Measurements from ENCODE around the gene SLF2. TPM values are rescaled to one million over a fixed set of nuclear protein-coding genes. Genes with fewer than 3 reads are reported as not detected.

The SLF2 gene
- total RNA-seq, 1 experiment from 2014 or later, result 23.1 TPM

- H4K8ac ChIP-seq (replicated peaks; ENCODE audit: insufficient read length, low read depth, low read length), result no peak overlapping the region
- H4K5ac ChIP-seq (ENCODE audit: insufficient read length, low read depth, low read length), result no peak overlapping the region
- Mint-ChIP-seq H3K27me3 (ENCODE audit: low read depth) (peaks cover 8% of the 10 kb centered on the region), H3K36me3 (ENCODE audit: insufficient read depth in 1 of 3, low read depth in 3 of 3) (no peaks in the 10 kb centered on the region), H3K27ac (no peak overlapping the region), H3K4me3 (no peak overlapping the region), H3K4me1 (no peaks in the 10 kb centered on the region; a peak in 1 of 4 replicates), H3K9me3 (no peaks in the 10 kb centered on the region)
- H3K4ac ChIP-seq (ENCODE audit: low read depth, low read length), result no peak overlapping the region
- no peaks in the 10 kb centered on the region for H3K9me3 ChIP-seq (ENCODE audit: control insufficient read depth, low read depth, low read length)
- H3K27me3 ChIP-seq (ENCODE audit: insufficient read depth, low read length), result no peaks in the 10 kb centered on the region
- no CpG with 5 or more reads among the region's 6 CpGs for WGBS (ENCODE audit: extremely low coverage, insufficient read length, low lambda C conversion rate)
- no peak overlapping the region for H4K91ac ChIP-seq (ENCODE audit: insufficient read length, low read depth, low read length)
- H3K23ac ChIP-seq (ENCODE audit: insufficient read length, low read depth, low read length), result no peak overlapping the region
- no peak overlapping the region for H2BK5ac ChIP-seq (ENCODE audit: insufficient read length, low read length)
- H3K9ac ChIP-seq (ENCODE audit: extremely low read depth, insufficient read length, low read length), result no peak overlapping the region
- no peak overlapping the region for H2BK15ac ChIP-seq (ENCODE audit: low read depth, low read length)
- H2AK5ac ChIP-seq (ENCODE audit: insufficient read length, low read length), result no peak overlapping the region
- no peak overlapping the region for H3K4me2 ChIP-seq (ENCODE audit: insufficient read depth, insufficient read length, low read length)
- no peak overlapping the region for H2BK120ac ChIP-seq (ENCODE audit: low read depth, low read length, poor library complexity, severe bottlenecking)
- no peak overlapping the region for H2BK12ac ChIP-seq (ENCODE audit: insufficient read length, low read depth, low read length)
- H3K79me1 ChIP-seq (ENCODE audit: insufficient read depth, low read depth, low read length, poor library complexity, severe bottlenecking), result no peaks in the 10 kb centered on the region
- no peak overlapping the region for H2AFZ ChIP-seq (ENCODE audit: low read length)
- no peaks in the 10 kb centered on the region for H4K20me1 ChIP-seq (ENCODE audit: control insufficient read depth, insufficient read depth, insufficient read length)
- no peak for DNase-seq
- no peaks in the 10 kb centered on the region for H3K23me2 ChIP-seq (ENCODE audit: insufficient read length, low read depth, low read length, poor library complexity, severe bottlenecking)
- H3K14ac ChIP-seq (ENCODE audit: insufficient read depth, low read length), result no peak overlapping the region
- H3K27ac ChIP-seq (ENCODE audit: insufficient read length, low read depth, low read length), result no peak overlapping the region
- H3T11ph ChIP-seq (ENCODE audit: low read length), result no peak overlapping the region
- H3K18ac ChIP-seq (ENCODE audit: insufficient read length, low read depth, low read length), result no peak overlapping the region
- H3K79me2 ChIP-seq (ENCODE audit: insufficient read depth, low read length), result no peaks in the 10 kb centered on the region
- H3K56ac ChIP-seq (ENCODE audit: insufficient read length, low read depth, low read length), result no peak overlapping the region
- no peak for TF ChIP-seq CTCF (conservative IDR thresholded peaks at IDR 0.05)
- H3K4me1 ChIP-seq (ENCODE audit: insufficient read depth, low read length), result no peaks in the 10 kb centered on the region
- no peak overlapping the region for H2BK20ac ChIP-seq (ENCODE audit: low read depth, low read length, poor library complexity, severe bottlenecking)
Measured at GRCh38 chr10:100901051-100901450, 11.7 kb upstream of the SLF2 start.

Measured in H9 (cell line).